Activated CD4-positive, alpha-beta T cell treated with anti-CD3 and anti-CD28 coated beads, Interleukin-10, Interleukin-2, amounts not matched to agents 100 ng/mL and 50 ng/mL, durations not matched to agents 16 hours and 8 hours (primary cell): ENCODE measurements around the gene PCDHGA12.
"Not testable (repeated sequence)": the region's sequence is repeated elsewhere in the genome, so short reads cannot be mapped to it uniquely, and the experiment has no call there.

Experiments
- DNase-seq: peaks from one replicate; pipeline ENCODE4 v3.0.0-alpha.2; 2020

PCDHGA12 gene

DNA sequence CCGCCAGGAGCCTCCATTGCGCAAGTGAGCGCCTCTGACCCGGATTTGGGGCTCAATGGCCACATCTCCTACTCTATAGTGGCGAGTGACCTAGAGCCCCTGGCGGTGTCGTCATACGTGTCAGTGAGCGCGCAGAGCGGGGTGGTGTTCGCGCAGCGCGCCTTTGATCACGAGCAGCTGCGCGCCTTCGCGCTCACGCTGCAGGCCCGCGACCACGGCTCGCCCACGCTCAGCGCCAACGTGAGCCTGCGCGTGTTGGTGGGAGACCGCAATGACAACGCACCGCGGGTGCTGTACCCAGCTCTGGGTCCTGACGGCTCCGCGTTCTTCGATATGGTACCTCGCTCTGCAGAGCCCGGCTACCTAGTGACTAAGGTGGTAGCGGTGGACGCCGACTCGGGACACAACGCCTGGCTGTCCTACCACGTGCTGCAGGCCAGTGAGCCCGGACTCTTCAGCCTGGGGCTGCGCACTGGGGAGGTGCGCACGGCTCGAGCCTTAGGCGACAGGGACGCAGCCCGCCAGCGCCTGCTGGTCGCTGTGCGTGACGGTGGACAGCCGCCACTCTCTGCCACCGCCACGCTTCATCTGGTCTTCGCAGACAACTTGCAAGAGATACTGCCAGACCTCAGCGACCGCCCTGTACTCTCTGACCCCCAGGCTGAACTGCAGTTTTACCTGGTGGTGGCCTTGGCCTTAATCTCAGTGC lies 20.6 kb upstream of the PCDHGA12 start:
- no peak for DNase-seq

DNA sequence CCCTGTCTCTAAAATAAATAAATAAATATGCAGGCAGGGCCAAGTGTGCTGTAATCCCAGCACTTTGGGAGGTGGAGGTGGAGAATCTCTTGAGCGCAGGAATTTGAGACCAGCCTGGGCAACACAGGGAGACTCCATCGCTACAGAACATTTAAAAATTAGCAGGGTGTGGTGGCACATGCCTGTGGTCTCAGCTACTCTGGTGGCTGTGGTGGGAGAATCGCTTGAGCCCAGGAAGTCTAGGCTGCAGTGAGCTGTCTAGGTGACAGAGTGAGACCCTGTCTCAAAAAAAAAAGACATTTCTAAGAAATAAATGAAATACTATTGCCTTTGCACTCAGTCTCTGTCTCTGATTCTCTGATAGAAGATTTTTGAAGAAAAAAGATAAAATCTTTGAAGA lies 18.7 kb upstream of the PCDHGA12 start:
- DNase-seq, result no peak

DNA sequence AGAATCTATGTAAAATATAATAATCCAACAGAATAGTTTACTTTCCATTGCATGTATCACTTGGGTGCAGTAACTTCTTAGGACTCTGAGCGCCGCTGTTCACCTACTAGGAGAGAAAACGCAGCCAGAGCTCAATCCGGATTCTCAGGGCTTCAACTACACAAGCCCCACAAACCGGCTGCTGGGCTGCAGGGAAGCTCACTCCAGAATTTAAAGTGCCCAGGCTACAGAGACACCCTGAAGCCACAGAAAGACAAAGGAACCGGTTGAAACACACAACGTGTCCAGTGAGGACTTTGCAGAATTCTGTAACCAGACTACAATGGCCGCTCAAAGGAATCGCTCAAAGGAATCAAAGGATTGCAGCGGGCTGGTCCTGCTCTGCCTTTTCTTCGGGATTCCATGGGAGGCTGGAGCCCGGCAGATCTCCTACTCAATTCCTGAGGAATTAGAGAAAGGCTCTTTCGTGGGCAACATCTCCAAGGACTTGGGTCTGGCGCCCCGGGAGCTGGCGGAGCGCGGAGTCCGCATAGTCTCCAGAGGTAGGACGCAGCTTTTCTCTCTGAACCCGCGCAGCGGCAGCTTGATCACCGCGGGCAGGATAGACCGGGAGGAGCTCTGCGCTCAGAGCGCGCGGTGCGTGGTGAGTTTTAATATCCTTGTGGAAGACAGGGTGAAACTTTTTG lies 17.3 kb upstream of the PCDHGA12 start, which contains the start of gene PCDHGA10:
Gene PCDHGA10, plus strand, starts transcription at position 134 of the 686 bp plus-strand sequence. Its CDS starts 189 bp downstream, at position 323.
- peak; percentile 61 for DNase-seq

DNA sequence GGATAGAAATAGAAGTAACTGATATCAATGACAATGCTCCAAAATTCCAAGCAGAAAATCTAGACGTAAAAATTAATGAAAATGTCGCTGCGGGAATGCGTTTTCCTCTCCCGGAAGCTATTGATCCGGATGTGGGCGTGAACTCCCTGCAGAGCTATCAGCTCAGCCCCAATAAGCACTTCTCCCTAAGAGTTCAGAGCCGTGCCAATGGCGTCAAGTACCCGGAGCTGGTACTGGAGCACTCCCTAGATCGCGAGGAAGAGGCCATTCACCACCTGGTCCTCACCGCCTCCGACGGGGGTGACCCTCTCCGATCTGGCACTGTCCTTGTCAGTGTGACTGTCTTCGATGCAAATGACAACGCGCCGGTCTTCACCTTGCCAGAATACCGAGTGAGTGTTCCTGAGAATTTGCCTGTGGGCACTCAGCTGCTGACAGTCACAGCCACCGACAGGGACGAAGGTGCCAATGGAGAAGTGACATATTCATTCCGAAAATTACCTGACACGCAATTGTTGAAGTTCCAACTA lies 16.7 kb upstream of the PCDHGA12 start:
- no peak for DNase-seq

DNA sequence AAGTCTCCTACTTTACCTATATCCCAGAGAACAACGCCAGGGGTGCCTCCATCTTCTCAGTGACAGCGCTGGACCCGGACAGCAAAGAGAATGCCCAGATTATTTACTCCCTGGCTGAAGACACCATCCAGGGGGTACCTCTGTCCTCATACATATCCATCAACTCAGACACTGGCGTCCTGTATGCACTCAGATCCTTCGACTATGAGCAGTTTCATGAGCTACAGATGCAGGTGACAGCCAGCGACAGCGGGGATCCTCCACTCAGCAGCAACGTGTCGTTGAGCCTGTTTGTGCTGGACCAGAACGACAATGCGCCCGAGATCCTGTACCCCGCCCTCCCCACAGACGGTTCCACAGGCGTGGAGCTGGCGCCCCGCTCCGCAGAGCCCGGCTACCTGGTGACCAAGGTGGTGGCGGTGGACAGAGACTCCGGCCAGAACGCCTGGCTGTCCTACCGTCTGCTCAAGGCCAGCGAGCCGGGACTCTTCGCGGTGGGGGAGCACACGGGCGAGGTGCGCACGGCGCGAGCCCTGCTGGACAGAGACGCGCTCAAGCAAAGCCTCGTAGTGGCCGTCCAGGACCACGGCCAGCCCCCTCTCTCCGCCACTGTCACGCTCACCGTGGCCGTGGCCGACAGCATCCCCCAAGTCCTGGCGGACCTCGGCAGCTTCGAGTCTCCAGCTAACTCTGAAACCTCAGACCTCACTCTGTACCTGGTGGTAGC lies 15.6 kb upstream of the PCDHGA12 start:
- not testable (repeated sequence) for DNase-seq

DNA sequence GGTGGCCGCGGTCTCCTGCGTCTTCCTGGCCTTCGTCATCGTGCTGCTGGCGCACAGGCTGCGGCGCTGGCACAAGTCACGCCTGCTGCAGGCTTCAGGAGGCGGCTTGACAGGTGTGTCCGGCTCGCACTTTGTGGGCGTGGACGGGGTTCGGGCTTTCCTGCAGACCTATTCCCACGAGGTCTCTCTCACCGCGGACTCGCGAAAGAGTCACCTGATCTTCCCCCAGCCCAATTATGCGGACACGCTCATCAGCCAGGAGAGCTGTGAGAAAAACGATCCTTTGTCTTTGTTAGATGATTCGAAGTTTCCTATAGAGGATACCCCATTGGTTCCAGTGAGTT lies 15.1 kb upstream of the PCDHGA12 start:
- not testable (repeated sequence) for DNase-seq

DNA sequence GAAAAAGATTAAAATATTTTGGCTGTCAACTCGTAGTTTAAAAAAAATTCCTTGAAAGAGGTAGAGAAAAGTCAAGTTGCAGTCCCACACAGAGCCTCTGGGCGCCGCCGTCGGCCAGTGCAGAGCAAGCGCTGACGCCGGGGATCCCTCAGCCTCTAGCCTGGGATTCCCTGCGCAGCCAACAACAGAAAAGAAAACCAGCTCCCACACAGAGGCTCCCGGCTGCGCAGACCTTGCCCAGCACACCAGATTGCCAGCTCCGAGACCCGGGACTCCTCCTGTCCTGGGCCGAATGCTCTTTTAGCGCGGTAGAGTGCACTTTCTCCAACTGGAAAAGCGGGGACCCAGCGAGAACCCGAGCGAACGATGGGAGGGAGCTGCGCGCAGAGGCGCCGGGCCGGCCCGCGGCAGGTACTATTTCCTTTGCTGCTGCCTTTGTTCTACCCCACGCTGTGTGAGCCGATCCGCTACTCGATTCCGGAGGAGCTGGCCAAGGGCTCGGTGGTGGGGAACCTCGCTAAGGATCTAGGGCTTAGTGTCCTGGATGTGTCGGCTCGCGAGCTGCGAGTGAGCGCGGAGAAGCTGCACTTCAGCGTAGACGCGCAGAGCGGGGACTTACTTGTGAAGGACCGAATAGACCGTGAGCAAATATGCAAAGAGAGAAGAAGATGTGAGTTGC lies 12.7 kb upstream of the PCDHGA12 start, which contains the start of gene PCDHGB7:
Gene PCDHGB7, plus strand, starts transcription at position 184 of the 679 bp plus-strand sequence. Its CDS starts 183 bp downstream, at position 367.
- peak; percentile 63 for DNase-seq

DNA sequence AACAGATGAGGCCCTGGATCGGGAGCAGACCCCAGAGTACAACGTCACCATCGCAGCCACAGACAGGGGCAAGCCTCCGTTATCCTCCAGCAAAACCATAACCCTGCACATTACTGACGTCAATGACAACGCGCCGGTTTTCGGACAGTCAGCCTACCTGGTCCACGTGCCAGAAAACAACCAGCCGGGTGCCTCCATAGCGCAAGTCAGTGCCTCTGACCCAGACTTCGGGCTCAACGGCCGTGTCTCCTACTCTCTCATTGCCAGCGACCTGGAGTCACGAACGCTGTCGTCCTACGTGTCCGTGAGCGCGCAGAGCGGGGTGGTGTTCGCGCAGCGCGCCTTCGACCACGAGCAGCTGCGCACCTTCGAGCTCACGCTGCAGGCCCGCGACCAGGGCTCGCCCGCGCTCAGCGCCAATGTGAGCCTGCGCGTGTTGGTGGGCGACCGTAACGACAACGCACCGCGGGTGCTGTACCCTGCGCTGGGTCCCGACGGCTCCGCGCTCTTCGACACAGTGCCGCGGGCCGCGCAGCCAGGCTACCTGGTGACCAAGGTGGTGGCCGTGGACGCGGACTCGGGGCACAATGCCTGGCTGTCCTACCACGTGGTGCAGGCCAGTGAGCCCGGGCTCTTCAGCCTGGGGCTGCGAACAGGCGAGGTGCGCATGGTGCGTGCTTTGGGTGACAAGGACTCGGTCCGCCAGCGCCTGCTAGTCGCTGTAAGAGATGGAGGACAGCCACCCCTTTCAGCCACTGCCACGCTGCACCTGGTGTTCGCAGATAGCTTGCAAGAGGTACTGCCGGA lies 11.0 kb upstream of the PCDHGA12 start:
- no peak for DNase-seq

DNA sequence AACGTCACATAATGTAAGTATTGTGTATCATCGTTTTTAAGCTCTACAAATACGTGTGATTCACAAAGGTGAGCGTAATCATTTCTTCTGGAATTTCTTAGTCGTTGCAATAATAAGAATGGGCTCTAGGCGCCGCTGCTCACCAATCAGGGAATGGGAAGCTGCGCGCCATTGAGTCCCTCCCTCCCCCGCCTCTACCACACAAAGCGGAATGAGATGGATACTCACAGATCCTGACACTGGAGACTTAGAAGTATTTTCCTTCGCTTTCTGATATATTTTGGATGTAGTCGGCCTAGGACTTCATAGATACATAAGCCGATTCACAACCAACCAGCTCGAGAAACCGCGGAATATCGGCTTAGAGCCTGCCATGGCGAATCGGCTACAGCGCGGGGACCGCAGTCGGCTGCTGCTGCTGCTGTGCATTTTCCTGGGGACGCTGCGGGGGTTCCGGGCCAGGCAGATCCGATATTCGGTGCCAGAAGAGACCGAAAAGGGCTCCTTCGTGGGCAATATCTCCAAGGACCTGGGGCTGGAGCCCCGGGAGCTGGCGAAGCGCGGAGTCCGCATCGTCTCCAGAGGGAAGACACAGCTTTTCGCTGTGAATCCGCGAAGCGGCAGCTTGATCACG lies 9.3 kb upstream of the PCDHGA12 start, which contains the start of gene PCDHGA11:
Gene PCDHGA11, plus strand, starts transcription at position 197 of the 634 bp plus-strand sequence. Its CDS starts 177 bp downstream, at position 374.
- DNase-seq, result peak; percentile 59

DNA sequence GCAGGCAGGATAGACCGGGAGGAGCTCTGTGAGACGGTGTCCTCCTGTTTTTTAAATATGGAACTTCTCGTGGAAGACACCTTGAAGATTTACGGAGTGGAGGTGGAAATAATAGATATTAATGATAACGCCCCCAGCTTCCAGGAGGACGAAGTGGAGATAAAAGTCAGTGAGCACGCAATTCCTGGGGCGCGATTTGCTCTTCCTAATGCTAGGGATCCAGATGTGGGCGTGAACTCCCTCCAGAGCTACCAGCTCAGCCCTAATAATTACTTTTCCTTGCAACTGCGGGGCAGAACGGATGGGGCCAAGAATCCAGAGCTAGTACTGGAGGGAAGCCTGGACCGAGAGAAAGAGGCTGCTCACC lies 8.8 kb upstream of the PCDHGA12 start:
- no peak for DNase-seq

DNA sequence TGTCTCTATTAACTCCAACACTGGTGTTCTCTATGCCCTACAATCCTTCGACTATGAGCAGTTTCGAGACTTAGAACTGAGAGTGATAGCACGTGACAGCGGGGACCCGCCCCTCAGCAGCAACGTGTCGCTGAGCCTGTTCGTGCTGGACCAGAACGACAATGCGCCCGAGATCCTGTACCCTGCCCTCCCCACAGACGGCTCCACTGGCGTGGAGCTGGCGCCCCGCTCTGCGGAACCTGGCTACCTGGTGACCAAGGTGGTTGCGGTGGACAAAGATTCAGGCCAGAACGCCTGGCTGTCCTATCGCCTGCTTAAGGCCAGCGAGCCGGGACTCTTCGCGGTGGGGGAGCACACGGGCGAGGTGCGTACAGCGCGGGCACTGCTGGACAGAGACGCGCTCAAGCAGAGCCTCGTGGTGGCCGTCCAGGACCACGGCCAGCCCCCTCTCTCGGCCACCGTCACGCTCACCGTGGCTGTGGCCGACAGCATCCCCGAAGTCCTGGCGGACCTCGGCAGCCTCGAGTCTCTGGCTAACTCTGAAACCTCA lies 7.5 kb upstream of the PCDHGA12 start:
- no peak for DNase-seq

DNA sequence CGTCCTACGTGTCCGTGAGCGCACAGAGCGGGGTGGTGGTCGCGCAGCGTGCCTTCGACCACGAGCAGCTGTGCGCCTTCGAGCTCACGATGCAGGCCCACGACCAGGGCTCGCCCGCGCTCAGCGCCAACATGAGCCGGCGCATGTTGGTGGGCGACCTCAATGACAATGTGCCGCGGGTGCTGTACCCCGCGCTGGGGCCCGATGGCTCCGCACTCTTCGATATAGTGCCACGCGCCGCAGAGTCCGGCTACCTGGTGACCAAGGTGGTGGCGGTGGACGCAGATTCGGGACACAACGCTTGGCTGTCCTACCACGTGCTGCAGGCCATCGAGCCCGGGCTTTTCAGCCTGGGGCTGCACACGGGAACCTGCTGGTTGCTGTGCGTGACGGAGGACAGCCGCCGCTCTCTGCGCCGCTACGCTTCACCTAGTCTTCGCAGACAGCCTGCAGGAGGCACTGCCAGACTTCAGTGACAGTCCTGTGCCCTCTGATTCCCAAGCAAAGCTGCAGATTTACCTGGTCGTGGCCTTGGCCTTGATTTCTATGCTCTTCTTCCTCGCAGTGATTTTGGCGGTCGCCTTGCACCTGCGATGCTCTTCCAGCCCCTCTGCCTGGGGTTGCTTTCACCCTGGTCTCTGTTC lies 2.4 kb upstream of the PCDHGA12 start:
- no peak for DNase-seq

DNA sequence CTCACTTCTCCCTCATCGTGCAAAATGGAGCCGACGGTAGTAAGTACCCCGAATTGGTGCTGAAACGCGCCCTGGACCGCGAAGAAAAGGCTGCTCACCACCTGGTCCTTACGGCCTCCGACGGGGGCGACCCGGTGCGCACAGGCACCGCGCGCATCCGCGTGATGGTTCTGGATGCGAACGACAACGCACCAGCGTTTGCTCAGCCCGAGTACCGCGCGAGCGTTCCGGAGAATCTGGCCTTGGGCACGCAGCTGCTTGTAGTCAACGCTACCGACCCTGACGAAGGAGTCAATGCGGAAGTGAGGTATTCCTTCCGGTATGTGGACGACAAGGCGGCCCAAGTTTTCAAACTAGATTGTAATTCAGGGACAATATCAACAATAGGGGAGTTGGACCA lies 979 bp downstream of the PCDHGA12 start:
- DNase-seq, result no peak

DNA sequence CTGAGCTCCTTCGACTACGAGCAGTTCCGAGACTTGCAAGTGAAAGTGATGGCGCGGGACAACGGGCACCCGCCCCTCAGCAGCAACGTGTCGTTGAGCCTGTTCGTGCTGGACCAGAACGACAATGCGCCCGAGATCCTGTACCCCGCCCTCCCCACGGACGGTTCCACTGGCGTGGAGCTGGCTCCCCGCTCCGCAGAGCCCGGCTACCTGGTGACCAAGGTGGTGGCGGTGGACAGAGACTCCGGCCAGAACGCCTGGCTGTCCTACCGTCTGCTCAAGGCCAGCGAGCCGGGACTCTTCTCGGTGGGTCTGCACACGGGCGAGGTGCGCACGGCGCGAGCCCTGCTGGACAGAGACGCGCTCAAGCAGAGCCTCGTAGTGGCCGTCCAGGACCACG lies 2.0 kb downstream of the PCDHGA12 start:
- not testable (repeated sequence) for DNase-seq

DNA sequence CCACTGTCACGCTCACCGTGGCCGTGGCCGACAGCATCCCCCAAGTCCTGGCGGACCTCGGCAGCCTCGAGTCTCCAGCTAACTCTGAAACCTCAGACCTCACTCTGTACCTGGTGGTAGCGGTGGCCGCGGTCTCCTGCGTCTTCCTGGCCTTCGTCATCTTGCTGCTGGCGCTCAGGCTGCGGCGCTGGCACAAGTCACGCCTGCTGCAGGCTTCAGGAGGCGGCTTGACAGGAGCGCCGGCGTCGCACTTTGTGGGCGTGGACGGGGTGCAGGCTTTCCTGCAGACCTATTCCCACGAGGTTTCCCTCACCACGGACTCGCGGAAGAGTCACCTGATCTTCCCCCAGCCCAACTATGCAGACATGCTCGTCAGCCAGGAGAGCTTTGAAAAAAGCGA lies 2.4 kb downstream of the PCDHGA12 start:
- not testable (repeated sequence) for DNase-seq

DNA sequence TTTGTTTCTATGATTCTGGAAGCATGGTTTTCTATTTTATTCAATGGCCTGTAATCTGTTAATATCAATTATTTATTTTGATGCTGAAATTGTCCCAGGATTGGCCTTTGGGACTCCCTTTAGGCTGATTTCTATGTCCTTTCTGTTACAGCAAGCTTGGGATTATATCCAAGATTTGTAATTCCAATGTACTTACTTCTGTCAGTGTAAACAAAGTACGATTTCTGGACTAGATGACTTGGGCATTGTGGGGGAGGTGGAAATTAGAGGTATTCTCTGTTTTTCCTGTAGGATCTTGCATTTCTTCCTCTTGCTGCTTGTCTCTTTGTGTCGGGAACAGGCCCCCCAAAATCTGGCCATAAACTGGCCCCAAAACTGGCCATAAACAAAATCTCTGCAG lies 3.7 kb downstream of the PCDHGA12 start:
- no peak for DNase-seq

DNA sequence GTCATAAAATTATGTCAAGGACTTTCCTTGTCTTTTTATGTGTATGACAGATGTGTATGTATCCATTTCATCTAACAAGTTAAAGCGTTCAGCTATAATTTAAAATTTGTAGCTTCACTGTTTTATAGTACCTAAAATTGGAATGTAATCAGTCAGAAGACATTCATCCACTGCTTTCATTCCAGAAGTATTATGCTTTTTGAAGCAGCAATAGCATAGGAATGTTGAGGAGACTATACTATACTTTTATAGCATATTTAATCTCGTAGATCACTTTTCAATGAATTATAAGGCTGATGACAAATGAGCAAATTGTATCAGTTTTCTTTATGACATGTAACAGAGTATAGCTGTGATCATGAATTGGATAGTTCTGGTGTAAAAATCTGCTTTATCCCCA lies 6.9 kb downstream of the PCDHGA12 start:
- DNase-seq, result no peak

DNA sequence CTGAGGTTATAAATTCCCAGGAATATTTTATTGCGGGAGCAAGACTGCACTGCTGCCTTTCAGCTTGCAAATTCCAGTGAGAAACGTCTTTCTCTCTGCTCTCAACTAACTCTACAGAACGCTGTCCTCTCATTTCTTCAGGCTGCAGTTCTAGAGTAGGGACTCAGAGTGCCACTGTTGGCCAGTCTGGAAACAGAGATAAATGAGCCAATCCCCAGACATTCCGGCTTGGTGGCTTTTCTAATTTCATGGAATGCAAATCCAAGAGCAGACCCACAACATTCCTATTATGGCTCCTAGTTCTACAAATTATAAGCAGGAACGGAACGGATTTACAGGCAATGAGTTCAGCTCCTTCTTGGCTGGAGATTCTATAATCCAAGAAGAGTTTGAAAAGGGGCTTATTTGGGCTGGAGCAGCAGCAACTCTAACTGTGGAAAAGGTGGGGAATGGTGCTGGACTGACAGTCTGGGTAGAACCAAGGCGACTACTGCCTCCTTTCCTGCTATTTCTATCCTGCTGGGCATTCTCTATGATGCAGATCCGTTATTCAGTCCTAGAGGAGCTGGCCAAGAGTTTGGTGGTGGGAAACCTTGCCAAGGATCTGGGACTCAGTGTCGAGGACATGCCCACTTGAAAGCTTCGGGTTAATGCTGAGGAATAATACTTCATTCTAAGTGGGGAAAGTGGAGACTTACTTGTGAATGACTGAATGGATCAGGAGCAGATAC lies 9.3 kb downstream of the PCDHGA12 start:
- DNase-seq, result no peak

DNA sequence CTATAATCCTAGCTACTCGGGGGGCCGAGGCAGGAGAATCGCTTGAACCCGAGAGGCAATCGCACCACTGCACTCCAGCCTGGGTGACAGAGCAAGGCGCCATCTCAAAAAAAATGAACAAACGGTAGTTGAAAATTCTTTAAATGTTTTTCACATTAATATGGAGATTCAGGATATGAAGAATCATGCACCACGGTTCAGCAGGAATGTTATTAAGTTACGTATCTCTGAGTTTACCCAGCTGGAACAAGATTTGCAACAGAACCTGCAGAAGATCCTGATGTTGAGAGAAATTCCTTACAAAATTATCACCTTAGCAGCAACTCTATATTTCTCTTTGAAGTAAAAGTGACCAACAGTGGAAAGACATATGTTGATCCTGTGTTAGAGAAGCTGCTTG lies 10.0 kb downstream of the PCDHGA12 start:
- no peak for DNase-seq
